GM11168 (cell line): ENCODE data around the gene CORO1C.

Source experiments
- in situ Hi-C: fragments of 300-500 bp; cut with MboI; formaldehyde crosslinking; loops from one replicate; pipeline ENCODE4 v1.12.0; 2022; ENCODE audit warnings: low sequenced_read_pairs; ENCODE audit not compliant: unreplicated experiment

The CORO1C gene

DNA sequence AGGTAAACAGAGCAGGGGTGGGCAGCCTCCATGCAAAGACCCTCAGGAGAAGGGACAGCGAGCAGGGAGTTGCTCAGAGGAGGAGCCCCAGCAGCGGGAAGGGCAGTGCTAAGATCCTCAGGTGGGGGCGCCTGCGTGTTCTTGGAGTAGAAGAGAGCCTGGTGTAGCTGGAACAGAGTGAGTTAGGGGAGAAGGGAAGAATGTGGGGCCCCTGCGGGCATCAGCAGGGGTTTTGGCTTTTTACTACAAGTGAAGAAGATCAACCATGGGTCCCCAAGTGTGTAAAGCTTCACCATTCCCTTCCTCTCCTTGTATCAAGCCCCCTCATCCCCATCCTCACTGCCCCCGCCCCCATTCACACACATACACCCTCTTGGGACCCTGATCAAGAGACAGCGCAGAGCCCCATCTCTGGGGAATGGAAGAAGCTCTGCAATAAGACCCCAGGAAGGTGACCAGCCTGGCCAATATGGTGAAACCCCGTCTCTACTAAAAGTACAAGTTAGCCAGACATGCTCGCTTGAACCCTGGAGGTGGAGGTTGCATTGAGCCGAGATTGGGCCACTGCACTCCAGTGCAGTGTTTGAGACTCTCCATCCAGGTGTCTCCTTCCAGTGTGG is 123.2 kb downstream of the CORO1C start:
- in situ Hi-C loops, result no loop called here

DNA sequence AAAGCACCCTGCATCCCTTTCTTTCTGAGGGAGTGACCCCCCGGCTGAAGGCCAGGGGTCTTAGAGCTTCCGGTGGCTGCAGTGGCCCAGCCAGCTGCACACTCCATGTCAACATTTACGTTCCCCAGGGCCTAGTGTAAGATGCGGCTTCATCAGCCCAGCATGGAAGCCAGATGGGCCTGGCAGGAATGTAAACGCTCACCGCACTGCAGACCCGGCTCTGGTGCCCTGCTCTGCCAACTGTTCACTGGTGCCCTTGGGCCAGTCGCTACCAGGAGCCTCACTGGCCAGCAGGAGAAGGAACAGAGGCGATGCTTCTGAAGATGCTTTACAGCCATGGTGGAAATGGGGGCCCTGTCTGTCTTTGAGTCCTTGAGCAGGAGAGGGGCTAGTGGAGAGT is 124.8 kb downstream of the CORO1C start:
- in situ Hi-C loops, result no loop called here

DNA sequence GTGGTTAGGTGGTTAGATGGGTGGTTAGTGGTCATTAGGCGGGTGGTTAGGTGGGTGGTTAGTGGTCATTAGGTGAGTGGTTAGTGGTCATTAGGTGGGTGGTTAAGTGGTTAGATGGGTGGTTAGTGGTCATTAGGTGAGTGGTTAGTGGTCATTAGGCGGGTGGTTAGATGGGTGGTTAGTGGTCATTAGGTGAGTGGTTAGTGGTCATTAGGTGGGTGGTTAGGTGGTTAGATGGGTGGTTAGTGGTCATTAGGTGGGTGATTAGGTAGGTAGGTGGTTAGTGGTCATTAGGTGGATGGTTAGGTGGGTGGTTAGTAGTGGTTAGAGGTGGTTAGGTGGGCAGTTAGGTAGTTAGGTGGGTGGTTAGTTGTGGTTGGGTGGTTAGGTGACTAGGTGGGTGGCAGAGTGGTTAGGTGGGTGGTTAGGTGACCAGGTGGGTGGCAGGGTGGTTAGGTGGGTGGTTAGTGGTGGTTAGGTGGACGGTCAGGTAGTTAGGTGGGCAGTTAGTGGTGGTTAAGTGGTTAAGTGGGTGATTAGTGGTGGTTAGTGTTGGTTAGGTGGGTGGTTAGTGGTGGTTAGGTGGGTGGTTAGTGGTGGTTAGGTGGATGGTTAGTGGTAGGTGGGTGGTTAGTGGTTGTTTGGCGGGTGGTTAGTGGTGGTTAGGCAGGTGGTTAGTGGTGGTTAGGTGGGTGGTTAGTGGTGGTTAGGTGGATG is 125.5 kb downstream of the CORO1C start:
- in situ Hi-C loops, result no loop called here

DNA sequence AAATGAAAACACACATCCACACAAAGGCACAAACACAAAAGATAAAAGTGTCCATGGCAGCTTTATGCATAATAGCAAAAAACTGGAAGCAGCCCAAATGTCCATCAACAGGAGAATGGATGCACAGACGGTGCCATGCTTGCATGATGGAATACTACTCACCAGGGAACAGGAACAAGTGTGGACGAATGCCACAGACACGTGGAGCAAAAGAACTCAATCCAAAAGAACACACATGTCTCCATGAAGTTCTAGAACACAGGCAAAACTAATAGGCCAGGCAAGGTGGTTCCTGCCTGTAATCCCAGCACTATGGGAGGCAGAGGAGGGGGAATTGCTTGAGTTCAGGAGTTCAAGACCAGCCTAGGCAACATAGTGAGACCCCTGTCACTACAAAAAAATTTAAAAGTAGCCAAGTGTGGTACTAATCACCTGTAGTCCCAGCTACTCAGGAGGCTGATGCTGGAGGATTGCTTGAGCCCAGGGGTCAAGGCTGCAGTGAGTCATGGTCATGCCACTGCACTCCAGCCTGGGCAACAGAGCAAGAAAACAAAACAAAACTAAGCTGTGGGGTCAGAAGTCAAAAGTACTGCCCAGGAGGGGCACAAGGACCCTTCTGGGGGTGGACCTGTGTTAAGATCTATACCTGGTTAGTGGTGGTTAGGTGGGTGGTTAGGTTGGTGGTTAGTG is 126.2 kb downstream of the CORO1C start:
- in situ Hi-C loops, result no loop called here

DNA sequence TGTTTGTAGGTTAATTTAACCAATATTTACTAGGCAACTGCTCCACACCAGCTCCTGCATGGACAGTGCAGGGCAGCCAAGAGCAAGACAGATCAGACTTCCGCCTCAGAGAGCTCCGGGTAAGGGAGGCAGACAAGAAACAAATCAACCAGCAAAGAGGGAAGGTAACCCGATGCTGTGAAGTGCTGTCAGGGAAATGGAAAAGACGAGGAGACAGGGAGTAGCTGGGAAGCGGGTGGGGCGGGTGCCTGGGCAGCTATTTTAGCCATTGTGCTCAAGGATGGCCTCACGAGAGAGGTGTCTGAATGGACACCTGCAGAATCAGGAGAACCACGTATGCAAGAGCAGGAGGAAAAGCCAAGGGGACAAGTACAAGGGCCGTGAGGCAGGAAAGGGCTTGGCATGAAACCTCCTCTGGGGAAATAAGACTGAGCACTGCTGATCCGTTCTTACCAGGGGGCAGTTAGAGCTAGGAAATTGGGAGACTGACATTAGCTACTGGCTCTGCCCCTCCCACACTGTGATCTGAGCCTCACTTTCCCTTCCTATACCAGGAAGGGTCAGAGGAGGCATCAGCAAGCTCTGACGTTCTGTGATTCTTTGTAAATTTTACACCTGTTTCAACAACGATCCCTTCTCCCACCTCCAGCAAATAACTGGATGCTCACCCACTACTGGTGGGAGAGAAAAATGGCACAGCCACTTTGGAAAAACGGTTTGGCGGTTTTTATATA is 126.9 kb downstream of the CORO1C start:
- in situ Hi-C loops, result no loop called here

DNA sequence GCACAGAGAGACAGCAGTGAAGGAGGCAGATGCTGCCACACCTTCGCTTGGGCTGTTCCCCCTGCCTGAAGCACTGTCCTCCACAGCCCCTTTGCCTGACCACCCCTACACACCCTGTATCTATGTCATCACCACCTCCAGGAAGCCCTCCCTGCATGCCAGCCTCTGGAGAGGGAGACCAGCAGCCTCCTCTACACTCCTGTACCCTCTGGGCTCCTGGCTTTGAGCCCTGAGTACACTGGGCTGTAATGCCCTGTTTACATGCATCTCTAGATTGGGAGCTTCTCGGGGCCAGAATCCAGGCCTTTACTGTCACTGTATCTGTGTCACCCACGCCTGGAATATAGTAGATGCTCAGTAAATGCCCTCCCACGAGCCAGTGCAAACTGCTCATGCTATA is 127.6 kb downstream of the CORO1C start:
- in situ Hi-C loops, result no loop called here

DNA sequence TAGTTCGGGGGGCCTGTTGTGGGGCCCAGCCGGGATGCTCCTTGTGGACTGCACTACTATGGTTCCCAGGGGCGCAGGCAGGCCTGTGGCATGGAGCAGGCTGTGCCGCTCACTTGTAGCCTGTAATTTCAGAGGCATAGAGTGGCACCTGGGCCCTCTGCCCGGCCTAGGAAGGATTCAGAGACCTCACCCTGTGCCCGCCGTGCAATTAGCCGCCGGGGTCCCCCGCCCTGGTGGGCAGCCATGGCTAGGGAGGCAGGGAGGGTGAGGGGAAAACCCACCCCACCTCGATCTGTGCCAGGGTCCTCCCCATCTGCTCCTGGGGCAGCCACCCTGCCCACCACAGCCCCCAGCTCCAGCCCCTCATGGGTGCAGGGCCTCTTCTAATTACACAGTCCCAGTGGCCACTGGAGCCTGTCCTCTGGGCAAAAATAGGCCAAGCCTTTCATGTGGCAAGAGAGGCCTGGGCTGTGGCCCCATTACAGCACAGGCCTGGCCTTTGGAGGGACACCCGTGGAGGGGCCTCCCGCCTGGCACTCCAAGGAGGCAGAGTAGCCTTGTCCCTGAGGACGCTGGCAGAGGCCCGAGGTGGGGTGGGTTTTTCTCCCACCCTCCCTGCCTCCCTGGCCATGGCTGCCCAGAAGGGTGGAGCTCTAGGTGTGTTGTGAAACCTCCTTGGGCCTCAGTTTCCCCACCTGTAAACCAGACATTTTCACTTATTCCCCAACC is 128.2 kb downstream of the CORO1C start:
- in situ Hi-C loops, result no loop called here

DNA sequence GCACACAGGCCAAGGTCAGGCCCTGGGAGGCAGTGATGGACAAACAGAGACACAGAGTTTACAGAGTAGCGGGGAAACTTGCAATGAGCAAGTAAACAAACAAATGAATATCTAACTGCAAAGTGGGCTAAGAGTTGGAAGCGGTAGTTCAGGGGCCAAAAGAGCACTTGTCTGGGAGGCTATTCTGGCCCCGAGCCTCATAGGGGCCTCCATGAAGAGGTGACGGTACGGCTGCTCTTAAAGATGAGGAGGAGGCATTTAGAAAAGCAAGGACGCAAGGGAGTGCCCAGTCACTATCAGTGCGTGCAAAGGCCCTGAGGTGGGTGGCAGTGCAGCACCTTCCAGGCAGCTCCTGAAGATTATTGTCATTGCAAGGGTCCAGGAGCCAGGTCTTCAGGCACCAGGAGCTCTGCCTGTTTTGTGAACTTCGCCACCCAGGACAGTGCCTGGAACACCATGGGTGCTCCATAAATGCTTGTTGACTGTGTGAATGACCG is 129.1 kb downstream of the CORO1C start:
- in situ Hi-C loops, result no loop called here

DNA sequence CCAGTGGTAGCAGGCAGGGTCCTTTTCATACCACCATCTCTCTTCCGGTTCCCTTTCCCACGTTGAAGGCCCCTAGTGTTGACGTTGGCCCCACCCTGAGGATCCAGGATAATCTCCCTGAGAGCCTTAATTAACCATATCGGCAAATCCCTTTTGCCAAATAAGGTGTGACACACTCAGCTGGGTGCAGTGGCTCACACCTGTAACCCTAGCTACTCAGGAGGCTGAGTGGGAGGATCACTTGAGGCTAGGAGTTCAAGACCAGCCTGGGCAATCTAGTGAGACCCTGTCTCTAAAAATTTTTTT is 130.7 kb downstream of the CORO1C start:
- in situ Hi-C loops, result no loop called here

DNA sequence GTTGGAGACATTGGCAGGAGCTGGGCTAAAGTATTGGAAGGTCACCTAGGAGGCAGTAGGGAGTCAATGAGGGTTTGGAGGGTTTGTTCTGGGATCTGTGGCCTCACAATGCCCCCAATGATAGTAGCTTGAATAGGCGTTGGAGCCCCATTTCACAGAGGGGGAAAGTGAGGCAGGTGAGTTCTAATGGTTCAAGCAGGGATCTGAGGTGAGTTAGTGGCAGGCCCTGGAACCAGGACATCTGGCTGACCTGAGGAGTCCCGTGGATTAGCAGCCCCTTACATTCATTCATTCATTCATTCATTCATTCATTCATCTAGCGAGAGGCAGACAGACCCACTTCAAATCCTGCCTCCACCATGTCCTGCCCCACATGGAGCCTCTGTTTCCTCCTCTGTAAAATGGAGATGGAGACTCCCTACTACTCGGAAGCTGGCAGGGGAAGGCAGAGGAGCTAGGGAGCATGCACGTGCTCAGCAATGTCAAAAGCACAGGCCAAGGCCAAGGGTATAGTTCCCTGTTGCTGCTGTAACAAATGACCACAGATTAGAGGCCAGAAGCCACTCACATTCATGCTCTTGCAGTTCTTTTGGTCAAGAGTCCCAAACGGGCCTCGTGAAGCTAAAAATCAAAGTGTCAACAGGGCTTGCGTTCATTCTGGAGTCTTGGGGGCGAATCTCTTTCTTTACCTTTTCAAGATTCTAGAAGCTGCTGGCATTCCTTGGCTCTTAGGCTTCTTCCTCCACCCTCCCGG is 131.2 kb downstream of the CORO1C start:
- in situ Hi-C loops, result no loop called here

DNA sequence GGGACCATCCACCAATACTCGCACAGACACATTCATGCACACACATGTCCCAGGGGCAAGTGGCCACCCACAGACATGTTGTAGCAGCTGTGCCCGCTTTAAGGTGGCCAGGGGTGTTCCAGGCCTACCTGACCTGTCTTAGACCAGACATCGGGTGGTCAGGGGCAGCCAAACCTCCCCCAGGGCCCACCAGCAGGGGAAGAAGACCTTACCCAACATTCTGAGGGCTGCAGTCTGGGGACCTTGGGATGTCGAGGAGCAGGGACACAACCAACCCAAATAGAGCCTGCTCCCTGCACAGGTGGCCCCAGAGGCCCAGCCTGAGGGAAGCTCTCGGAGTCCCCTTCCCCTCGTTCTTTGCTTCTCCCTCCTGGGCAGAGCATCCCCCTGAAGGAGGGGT is 131.8 kb downstream of the CORO1C start:
- in situ Hi-C loops, result no loop called here

DNA sequence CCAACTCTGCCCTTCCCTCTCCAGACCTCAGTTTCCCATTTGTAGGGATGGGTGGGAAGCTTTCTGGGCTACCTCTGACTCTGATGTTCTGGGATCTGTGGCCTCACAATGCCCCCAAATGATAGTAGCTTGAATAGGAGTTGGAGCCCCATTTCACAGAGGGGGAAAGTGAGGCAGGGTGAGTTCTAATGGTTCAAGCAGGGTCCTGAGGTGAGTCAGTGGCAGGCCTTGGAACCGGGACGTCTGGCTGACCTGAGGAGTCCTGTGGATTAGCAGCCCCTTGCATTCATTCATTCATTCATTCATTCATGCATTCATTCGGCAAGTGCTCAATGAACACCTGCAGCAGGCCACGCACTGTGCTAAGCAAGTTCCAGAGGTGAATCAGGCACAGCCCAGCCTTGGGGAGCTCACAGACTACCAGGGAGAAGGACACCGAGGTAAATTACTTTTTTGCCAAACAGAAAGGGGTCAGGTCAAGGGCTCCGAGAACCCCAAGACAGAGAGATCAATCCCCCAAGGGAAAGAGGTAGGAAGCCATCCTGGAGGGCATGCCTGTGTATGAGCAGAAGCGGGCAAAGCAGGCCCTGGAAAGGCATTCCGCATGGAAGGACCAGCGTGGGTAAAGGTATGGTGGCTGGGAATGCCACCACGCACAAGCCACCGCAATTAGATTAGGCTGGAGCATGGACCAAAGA is 132.6 kb downstream of the CORO1C start:
- in situ Hi-C loops, result no loop called here

DNA sequence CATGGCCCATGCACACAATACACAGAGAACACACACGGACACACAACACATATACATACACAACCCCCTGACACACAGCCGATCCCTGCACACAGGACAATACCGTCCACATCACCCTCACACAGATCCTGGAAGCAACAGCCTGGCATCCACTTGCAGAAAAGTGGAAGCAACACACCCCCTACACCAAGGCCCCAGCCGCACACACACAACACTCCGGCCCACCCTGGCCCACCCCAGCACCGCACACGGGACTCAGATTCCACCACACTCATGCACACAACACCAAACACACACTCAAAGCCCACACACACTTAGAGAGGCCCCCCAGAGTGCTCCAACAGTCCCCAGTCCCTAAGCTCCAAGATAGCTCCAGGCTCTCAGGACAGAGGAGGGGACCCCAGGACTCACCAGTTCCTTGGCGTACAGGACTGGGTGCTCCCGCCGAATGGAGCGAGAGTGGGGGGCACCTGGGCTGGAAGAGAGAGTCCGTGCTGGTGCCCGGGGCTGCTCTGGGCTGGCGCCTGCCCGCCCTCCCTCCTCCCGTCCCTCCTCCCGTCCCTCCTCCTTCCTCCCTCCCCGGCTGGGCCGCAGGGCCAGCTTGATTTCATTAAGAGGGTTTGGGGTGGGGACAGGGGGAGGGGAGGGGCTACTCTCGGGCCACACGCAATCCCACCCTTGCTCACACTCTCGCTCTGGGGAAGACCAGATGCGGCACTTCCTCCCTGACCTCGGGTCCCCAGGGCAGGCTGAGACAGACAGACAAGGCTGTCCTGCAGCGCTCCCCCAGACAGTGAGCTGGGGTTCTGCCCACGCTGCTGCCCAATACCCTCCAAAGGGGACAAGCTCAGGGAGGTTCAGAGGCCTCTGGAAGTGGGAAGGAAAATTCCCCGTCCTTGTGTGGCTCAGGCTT is 133.5 kb downstream of the CORO1C start, which contains the start of gene TMEM119:
Gene TMEM119 (minus strand): TSS at position 526 of the 913 bp plus-strand sequence. CDS start 5,701 bp downstream, outside the sequence.
- in situ Hi-C loops, result no loop called here

DNA sequence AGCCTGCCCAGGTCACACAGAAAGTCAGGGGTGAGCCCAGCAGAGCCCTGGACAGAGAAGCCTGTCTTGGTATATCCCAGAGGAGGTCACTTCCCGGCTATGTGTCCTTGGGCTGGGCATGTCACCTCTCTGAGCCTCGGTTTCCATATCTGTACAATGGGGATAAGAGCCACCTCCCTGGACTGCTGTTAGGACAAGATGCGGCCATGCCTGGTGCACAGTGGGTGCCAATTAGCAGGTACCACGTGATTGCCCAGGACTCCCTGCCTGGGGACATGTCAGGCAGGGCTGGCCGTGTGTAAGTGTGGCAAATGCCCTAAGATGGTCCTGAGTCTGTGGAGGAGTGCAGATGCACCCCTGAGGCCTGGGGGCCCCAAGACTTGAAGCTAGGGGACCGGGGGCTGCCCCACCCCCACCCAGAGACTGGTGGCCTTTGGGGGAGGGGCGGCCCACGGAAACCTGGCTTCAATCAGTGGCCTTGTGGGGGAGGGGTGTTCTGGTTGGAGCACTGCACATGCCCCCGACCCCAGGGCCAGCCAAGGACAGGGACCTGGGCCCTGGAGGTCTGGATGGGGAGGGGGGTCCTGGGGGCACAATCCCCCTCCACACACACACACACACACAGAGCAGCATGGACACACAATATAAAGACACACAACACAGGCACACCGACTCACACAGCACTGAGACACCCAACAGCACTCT is 134.3 kb downstream of the CORO1C start:
- in situ Hi-C loops, result no loop called here

DNA sequence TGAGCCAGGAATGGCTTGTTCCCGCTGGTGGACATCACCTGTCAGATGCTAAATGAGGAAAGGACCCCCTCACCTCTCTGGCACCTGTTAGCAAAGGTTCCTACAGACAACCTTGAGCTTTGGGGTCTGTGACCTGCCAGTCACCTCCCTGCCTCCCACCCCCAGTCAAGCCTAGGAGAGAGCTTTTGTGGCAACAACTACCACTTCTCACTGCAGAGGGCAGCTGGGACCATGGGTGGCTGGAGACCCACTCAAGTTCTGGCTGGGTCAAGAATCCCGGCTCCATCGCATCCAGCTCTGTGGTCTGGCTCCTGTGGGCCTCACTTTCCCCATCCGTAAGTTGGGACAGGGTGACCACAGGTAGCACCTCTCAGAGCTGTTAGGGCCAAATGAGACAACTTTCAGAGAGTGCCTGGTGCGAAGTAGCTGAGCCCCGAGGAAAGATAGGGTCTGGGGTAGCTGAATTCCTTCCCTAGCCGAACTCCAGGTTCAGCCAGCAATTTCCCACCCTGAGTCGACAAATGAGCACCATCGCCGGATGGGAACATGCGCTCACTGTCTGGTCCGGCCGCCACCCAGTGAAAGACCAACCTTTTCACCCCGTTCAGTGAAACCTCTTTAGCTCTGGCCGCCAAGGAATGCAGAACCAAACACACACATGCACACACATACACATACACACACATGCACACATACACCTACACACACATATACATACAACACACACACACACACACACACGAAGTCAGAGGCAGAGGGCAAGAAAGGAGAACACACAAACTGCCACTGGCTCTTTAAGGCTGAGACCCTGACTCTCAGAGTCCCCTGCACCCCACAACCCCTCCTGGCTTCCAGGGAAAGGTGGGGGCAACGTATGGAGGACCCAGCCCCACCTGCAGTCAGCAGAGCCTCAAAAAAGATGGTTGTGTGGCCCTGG is 135.3 kb downstream of the CORO1C start:
- in situ Hi-C loops, result no loop called here
